ENCODE data around the gene DNASE1L1.

DNASE1L1 gene

DNA sequence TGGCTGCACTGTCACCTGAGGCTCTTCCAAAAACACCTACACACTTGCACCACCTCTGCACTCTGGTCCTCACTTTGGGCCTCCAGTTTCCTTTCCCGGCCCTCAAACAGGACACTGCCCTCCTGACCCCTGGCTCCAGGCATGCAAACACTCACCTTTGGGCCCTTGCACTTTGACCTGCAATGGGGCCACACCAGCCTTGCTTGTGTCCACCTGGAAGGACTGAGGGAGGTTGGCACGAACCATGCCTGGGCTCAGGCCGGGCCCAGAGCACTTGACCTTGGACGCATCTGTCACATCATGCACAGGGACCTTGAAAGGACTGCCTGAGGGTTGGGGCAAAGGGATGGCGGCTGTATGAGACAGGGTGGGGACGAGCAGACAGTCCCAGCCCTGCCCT, 50.2 kb downstream of the DNASE1L1 start:
- FAIRE-seq (no peak), DNase-seq (ENCODE audit: insufficient read length) (no peak)
- TF ChIP-seq POLR2A (IDR thresholded peaks at IDR 0.05; ENCODE audit: low read depth, low read length): no peak
- no peak for TF ChIP-seq TAF1 (IDR thresholded peaks at IDR 0.05; ENCODE audit: borderline replicate concordance, low read depth, low read length)
- no peak for TF ChIP-seq POLR2AphosphoS5 (IDR thresholded peaks at IDR 0.05; ENCODE audit: low read depth, low read length)

DNA sequence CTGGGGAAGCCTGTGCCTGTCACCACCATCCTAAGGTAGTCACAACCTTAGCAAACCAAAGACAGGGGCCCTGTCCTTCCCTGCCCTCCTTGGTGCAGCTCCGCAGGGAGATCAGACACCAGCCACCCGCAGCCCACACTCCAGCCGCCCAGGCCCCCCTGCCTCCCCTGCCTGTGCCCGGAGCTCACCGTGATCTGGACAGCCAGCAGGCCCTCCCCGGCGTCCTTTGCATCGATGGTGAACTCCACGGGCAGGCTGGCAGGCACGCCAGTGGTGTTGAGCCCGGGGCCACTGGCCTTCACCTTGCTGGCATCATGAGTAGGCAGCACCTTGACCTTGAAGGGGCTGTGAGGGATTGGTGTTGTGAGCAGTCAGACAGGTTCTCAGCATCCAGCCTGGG, 51.0 kb downstream of the DNASE1L1 start:
- DNase-seq (ENCODE audit: insufficient read length) (no peak), FAIRE-seq (no peak)
- TF ChIP-seq TAF1 (IDR thresholded peaks at IDR 0.05; ENCODE audit: borderline replicate concordance, low read depth, low read length) (no peak), POLR2AphosphoS5 (IDR thresholded peaks at IDR 0.05; ENCODE audit: low read depth, low read length) (peak; percentile 19; the same call in 1 of the 2 replicates)

GRCh38 chrX:154357205-154357604, 51.8 kb downstream of the DNASE1L1 start:
- DNase-seq (ENCODE audit: insufficient read length) (no peak), FAIRE-seq (no peak)
- TF ChIP-seq POLR2AphosphoS5 (IDR thresholded peaks at IDR 0.05; ENCODE audit: low read depth, low read length) (peak; percentile 48; the same call in 1 of the 2 replicates), TAF1 (IDR thresholded peaks at IDR 0.05; ENCODE audit: borderline replicate concordance, low read depth, low read length) (no peak), POLR2A (IDR thresholded peaks at IDR 0.05; ENCODE audit: low read depth, low read length) (no peak; the same call in 1 of the 2 replicates)

GRCh38 chrX:154356596-154356995, 52.5 kb downstream of the DNASE1L1 start:
- FAIRE-seq: no peak
- no peak for DNase-seq (ENCODE audit: insufficient read length)

DNA sequence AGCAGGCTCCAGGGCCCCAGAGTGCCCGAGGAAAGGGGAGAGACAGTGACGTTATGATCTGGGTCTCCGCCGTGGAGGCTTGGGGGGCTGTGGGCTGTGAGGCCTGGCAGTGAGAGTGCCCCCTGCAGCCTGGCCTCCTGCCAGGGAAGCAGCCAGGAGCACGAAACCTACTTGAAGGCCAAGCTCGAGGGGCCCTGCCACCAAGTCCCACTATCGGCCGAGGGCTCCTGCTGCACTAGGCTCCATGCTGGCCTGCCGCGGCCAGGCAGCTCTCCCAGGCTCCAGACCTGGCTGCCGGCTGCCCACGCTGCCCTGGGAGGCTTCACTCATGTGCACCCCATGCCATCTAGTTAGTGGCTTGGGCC, 53.3 kb downstream of the DNASE1L1 start:
- DNase-seq (ENCODE audit: insufficient read length): no peak
- TF ChIP-seq POLR2AphosphoS5 (IDR thresholded peaks at IDR 0.05; ENCODE audit: low read depth, low read length): no peak; the same call in 1 of the 2 replicates
- TF ChIP-seq POLR2A (IDR thresholded peaks at IDR 0.05; ENCODE audit: low read depth, low read length): no peak
- no peak for TF ChIP-seq TAF1 (IDR thresholded peaks at IDR 0.05; ENCODE audit: borderline replicate concordance, low read depth, low read length)
- FAIRE-seq: no peak

More at GRCh38 chrX:154356596-154356995, 52.5 kb downstream of the DNASE1L1 start:
- TF ChIP-seq POLR2A (IDR thresholded peaks at IDR 0.05; ENCODE audit: low read depth, low read length) (no peak), TAF1 (IDR thresholded peaks at IDR 0.05; ENCODE audit: borderline replicate concordance, low read depth, low read length) (no peak), POLR2AphosphoS5 (IDR thresholded peaks at IDR 0.05; ENCODE audit: low read depth, low read length) (no peak)

GRCh38 chrX:154355094-154355775, 53.8 kb downstream of the DNASE1L1 start:
- DNase-seq (ENCODE audit: insufficient read length): no peak
- no peak for FAIRE-seq
- TF ChIP-seq POLR2A (IDR thresholded peaks at IDR 0.05; ENCODE audit: low read depth, low read length): no peak
- TF ChIP-seq TAF1 (IDR thresholded peaks at IDR 0.05; ENCODE audit: borderline replicate concordance, low read depth, low read length): no peak
- no peak for TF ChIP-seq POLR2AphosphoS5 (IDR thresholded peaks at IDR 0.05; ENCODE audit: low read depth, low read length)

- FAIRE-seq: no peak
- DNase-seq (ENCODE audit: insufficient read length): no peak
- no peak for TF ChIP-seq TAF1 (IDR thresholded peaks at IDR 0.05; ENCODE audit: borderline replicate concordance, low read depth, low read length)
- TF ChIP-seq POLR2A (IDR thresholded peaks at IDR 0.05; ENCODE audit: low read depth, low read length): no peak
- TF ChIP-seq POLR2AphosphoS5 (IDR thresholded peaks at IDR 0.05; ENCODE audit: low read depth, low read length): no peak
These were observed 54.5 kb downstream of the DNASE1L1 start for GRCh38 chrX:154354516-154354915.

- DNase-seq (ENCODE audit: insufficient read length) (no peak), FAIRE-seq (no peak)
- TF ChIP-seq POLR2AphosphoS5 (IDR thresholded peaks at IDR 0.05; ENCODE audit: low read depth, low read length): no peak
- no peak for TF ChIP-seq POLR2A (IDR thresholded peaks at IDR 0.05; ENCODE audit: low read depth, low read length)
- TF ChIP-seq TAF1 (IDR thresholded peaks at IDR 0.05; ENCODE audit: borderline replicate concordance, low read depth, low read length): no peak
These were observed 55.0 kb downstream of the DNASE1L1 start for GRCh38 chrX:154354013-154354412.

- DNase-seq (ENCODE audit: insufficient read length) (no peak), FAIRE-seq (no peak)
- no peak for TF ChIP-seq POLR2A (IDR thresholded peaks at IDR 0.05; ENCODE audit: low read depth, low read length)
- no peak for TF ChIP-seq TAF1 (IDR thresholded peaks at IDR 0.05; ENCODE audit: borderline replicate concordance, low read depth, low read length)
- TF ChIP-seq POLR2AphosphoS5 (IDR thresholded peaks at IDR 0.05; ENCODE audit: low read depth, low read length): 0 out of 2 replicates have a peak, but pooled peaks have one; percentile 41
These were observed 55.7 kb downstream of the DNASE1L1 start for GRCh38 chrX:154353172-154353843.

GRCh38 chrX:154352466-154352865, 56.6 kb downstream of the DNASE1L1 start:
- no peak for DNase-seq (ENCODE audit: insufficient read length)
- FAIRE-seq: no peak
- TF ChIP-seq POLR2AphosphoS5 (IDR thresholded peaks at IDR 0.05; ENCODE audit: low read depth, low read length) (no peak), POLR2A (IDR thresholded peaks at IDR 0.05; ENCODE audit: low read depth, low read length) (no peak; the same call in 1 of the 2 replicates), TAF1 (IDR thresholded peaks at IDR 0.05; ENCODE audit: borderline replicate concordance, low read depth, low read length) (no peak)

- DNase-seq (ENCODE audit: insufficient read length) (no peak), FAIRE-seq (no peak)
- TF ChIP-seq TAF1 (IDR thresholded peaks at IDR 0.05; ENCODE audit: borderline replicate concordance, low read depth, low read length) (no peak), POLR2AphosphoS5 (IDR thresholded peaks at IDR 0.05; ENCODE audit: low read depth, low read length) (no peak), POLR2A (IDR thresholded peaks at IDR 0.05; ENCODE audit: low read depth, low read length) (peak; percentile 35; the same call in 1 of the 2 replicates)
These were observed 57.0 kb downstream of the DNASE1L1 start for GRCh38 chrX:154352012-154352401.

Measured in GM12892 (cell line).